ENCODE measurements around the gene KCNJ4. TPM values are rescaled to one million over a fixed set of nuclear protein-coding genes. Genes with fewer than 3 reads are reported as not detected.

KCNJ4 gene
- polyA plus RNA-seq, 3 donors = 0.07 to 0.11 (median 0.10) TPM

GRCh38 chr22:38435965-38436364 is 19.0 kb downstream of the KCNJ4 start:
- no peak for DNase-seq (ENCODE audit: low read depth in 3 of 3, low spot score in 2 of 3)

- DNase-seq (ENCODE audit: low read depth in 3 of 3, low spot score in 2 of 3) = no peak
Observed at GRCh38 chr22:38435010-38435409, 20.0 kb downstream of the KCNJ4 start.

GRCh38 chr22:38433871-38434270 is 21.1 kb downstream of the KCNJ4 start:
- no peak for DNase-seq (ENCODE audit: low read depth in 3 of 3, low spot score in 2 of 3)

GRCh38 chr22:38432264-38432663 is 22.7 kb downstream of the KCNJ4 start:
- DNase-seq (ENCODE audit: low read depth in 3 of 3, low spot score in 2 of 3) = no peak

- no peak for DNase-seq (ENCODE audit: low read depth in 3 of 3, low spot score in 2 of 3)
Observed at GRCh38 chr22:38431266-38432010, 23.6 kb downstream of the KCNJ4 start.

- no peak for DNase-seq (ENCODE audit: low read depth in 3 of 3, low spot score in 2 of 3)
Observed at GRCh38 chr22:38429499-38430068, 25.4 kb downstream of the KCNJ4 start.

GRCh38 chr22:38428714-38429113 is 26.3 kb downstream of the KCNJ4 start:
- no peak for DNase-seq (ENCODE audit: low read depth in 3 of 3, low spot score in 2 of 3)

GRCh38 chr22:38427940-38428339 is 27.1 kb downstream of the KCNJ4 start:
- no peak for DNase-seq (ENCODE audit: low read depth in 3 of 3, low spot score in 2 of 3)

GRCh38 chr22:38427465-38427864 is 27.5 kb downstream of the KCNJ4 start:
- no peak for DNase-seq (ENCODE audit: low read depth in 3 of 3, low spot score in 2 of 3)

GRCh38 chr22:38426628-38427027 is 28.4 kb downstream of the KCNJ4 start:
- DNase-seq (ENCODE audit: low read depth in 3 of 3, low spot score in 2 of 3) = no peak

- DNase-seq (ENCODE audit: low read depth in 3 of 3, low spot score in 2 of 3) = no peak
Observed at GRCh38 chr22:38424525-38425080, 30.4 kb downstream of the KCNJ4 start.

GRCh38 chr22:38423512-38424503 is 31.2 kb downstream of the KCNJ4 start:
- DNase-seq (ENCODE audit: low read depth in 3 of 3, low spot score in 2 of 3) = no peak

GRCh38 chr22:38422611-38423511 is 32.1 kb downstream of the KCNJ4 start:
- no peak for DNase-seq (ENCODE audit: low read depth in 3 of 3, low spot score in 2 of 3)

GRCh38 chr22:38420734-38421133 is 34.3 kb downstream of the KCNJ4 start:
- no peak for DNase-seq (ENCODE audit: low read depth in 3 of 3, low spot score in 2 of 3)

GRCh38 chr22:38419858-38420160 is 35.2 kb downstream of the KCNJ4 start:
- DNase-seq (ENCODE audit: low read depth in 3 of 3, low spot score in 2 of 3) = no peak

GRCh38 chr22:38419121-38419857 is 35.7 kb downstream of the KCNJ4 start:
- no peak for DNase-seq (ENCODE audit: low read depth in 3 of 3, low spot score in 2 of 3)

- DNase-seq (ENCODE audit: low read depth in 3 of 3, low spot score in 2 of 3) = no peak
Observed at GRCh38 chr22:38418589-38418988, 36.4 kb downstream of the KCNJ4 start.

GRCh38 chr22:38417252-38418060 is 37.5 kb downstream of the KCNJ4 start:
- no peak for DNase-seq (ENCODE audit: low read depth in 3 of 3, low spot score in 2 of 3)
